Parathyroid adenoma (tissue), 2 donors: ENCODE measurements around the gene CDH16.

Experiments
- H2AFZ ChIP-seq: fragments of 300-600 bp; sonication (generic); one replicate; pipeline ENCODE4 v1.7.0; 2017; ENCODE audit warnings: antibody characterized with exemption, mild to moderate bottlenecking
- H3K27ac ChIP-seq: fragments of 300-600 bp; sonication (generic); one replicate; pipeline ENCODE4 v1.7.0; 2017
- H3K27me3 ChIP-seq: fragments of 300-600 bp; sonication (generic); one replicate; pipeline ENCODE4 v1.7.0; 2017; ENCODE audit warnings: low read length; ENCODE audit not compliant: control insufficient read depth, insufficient read depth
- H3K36me3 ChIP-seq: fragments of 300-600 bp; sonication (generic); one replicate; pipeline ENCODE4 v1.7.0; 2017; ENCODE audit warnings: low read length; ENCODE audit not compliant: control insufficient read depth, insufficient read depth
- H3K4me1 ChIP-seq: fragments of 300-600 bp; sonication (generic); one replicate; pipeline ENCODE4 v1.7.0; 2017; ENCODE audit warnings: control low read depth
- H3K4me2 ChIP-seq: fragments of 300-600 bp; sonication (generic); one replicate; pipeline ENCODE4 v1.7.0; 2017; ENCODE audit warnings: low read length
- H3K4me3 ChIP-seq: fragments of 300-600 bp; sonication (generic); one replicate; pipeline ENCODE4 v1.7.0; 2017; ENCODE audit warnings: low read depth, low read length
- H3K79me2 ChIP-seq: fragments of 300-600 bp; sonication (generic); one replicate; pipeline ENCODE4 v1.7.0; 2017; ENCODE audit warnings: control low read depth
- H3K9ac ChIP-seq: fragments of 300-600 bp; sonication (generic); one replicate; pipeline ENCODE4 v1.7.0; 2017; ENCODE audit warnings: mild to moderate bottlenecking
- H3K9me3 ChIP-seq: fragments of 300-600 bp; sonication (generic); one replicate; pipeline ENCODE4 v1.7.0; 2017; ENCODE audit warnings: low read length; ENCODE audit not compliant: control insufficient read depth
- TF ChIP-seq, protein P1 (sequence below): fragments of 300-600 bp; sonication (generic); IDR thresholded peaks from one replicate; pipeline ENCODE4 v1.7.0; 2017; ENCODE audit warnings: antibody characterized with exemption, mild to moderate bottlenecking
- donor health status: primary hyperparathyroidism.

CDH16 gene

DNA sequence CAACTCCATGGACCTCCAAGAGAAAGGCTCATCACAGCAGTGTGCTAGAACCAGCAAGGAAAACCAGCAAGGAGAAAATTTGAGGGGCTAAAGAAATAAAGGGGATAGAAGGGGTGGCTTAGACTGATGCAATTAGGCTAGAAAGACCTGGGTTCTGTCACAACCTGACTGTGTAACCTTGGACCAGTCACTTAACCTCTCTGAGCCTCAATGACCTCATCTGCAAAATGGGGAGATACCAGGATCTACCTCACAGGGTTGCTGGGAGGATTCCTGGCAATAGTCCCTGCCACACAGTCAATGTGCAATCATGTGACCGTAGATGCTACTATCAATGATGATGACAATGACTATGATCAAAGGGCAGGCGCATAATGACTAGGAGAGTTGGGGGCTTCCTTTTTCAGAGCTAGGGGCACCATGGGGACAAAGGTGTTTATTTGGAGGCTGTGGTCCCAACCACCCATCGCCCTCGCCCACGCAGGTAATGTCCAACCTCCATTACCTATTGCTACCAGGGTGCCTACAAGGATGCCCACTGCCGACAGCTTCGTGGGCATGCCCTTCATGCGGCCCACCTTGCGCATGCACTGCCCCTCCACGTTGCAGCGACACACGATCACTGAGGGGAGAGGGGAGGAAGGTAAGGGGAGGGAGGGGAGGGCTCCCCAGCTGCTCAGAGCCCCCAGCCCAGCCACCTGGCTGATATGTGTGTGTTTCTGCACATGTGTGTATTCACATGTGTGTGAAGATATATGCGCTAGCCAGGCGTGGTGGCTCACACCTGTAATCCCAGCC, 9.7 kb downstream of the CDH16 start:
- Histone ChIP-seq H3K9me3 (no peaks in the 10 kb centered on the region), H3K4me2 (no peak overlapping the region), H3K4me1 (peaks cover 29% of the 10 kb centered on the region), H3K79me2 (no peaks in the 10 kb centered on the region), H3K9ac (no peak overlapping the region), H3K27ac (no peak overlapping the region), H3K36me3 (no peaks in the 10 kb centered on the region), H3K4me3 (no peak overlapping the region), H2AFZ (no peak overlapping the region), H3K27me3 (no peaks in the 10 kb centered on the region)
- TF ChIP-seq, protein P1, sequence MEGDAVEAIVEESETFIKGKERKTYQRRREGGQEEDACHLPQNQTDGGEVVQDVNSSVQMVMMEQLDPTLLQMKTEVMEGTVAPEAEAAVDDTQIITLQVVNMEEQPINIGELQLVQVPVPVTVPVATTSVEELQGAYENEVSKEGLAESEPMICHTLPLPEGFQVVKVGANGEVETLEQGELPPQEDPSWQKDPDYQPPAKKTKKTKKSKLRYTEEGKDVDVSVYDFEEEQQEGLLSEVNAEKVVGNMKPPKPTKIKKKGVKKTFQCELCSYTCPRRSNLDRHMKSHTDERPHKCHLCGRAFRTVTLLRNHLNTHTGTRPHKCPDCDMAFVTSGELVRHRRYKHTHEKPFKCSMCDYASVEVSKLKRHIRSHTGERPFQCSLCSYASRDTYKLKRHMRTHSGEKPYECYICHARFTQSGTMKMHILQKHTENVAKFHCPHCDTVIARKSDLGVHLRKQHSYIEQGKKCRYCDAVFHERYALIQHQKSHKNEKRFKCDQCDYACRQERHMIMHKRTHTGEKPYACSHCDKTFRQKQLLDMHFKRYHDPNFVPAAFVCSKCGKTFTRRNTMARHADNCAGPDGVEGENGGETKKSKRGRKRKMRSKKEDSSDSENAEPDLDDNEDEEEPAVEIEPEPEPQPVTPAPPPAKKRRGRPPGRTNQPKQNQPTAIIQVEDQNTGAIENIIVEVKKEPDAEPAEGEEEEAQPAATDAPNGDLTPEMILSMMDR = no peak

DNA sequence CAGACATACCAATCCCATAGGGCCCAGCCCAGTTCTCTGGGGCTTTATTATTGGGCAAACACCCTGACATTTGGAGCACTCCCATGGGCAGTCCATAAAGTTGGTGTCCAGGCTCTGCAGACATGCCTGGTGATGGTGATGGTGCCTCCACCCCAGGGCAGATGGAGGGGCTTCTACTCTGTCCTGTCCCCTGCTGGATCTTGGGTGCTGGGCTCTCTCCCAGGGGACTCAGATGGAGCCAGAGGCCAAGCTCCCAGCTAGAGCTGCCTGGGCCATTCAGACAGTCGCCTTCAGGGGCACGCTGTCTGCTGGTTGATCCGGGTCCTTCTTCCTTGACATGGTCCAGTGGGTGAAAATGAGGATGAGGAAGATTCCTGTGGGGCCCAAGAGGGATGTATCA, 10.6 kb downstream of the CDH16 start:
- Histone ChIP-seq H3K4me2 (no peak overlapping the region), H3K9me3 (no peaks in the 10 kb centered on the region), H3K27ac (no peak overlapping the region), H3K9ac (no peak overlapping the region), H3K27me3 (no peaks in the 10 kb centered on the region), H3K4me1 (peaks cover 29% of the 10 kb centered on the region), H3K4me3 (no peak overlapping the region), H2AFZ (no peak overlapping the region), H3K36me3 (no peaks in the 10 kb centered on the region), H3K79me2 (no peaks in the 10 kb centered on the region)
- TF ChIP-seq, protein P1 = no peak

DNA sequence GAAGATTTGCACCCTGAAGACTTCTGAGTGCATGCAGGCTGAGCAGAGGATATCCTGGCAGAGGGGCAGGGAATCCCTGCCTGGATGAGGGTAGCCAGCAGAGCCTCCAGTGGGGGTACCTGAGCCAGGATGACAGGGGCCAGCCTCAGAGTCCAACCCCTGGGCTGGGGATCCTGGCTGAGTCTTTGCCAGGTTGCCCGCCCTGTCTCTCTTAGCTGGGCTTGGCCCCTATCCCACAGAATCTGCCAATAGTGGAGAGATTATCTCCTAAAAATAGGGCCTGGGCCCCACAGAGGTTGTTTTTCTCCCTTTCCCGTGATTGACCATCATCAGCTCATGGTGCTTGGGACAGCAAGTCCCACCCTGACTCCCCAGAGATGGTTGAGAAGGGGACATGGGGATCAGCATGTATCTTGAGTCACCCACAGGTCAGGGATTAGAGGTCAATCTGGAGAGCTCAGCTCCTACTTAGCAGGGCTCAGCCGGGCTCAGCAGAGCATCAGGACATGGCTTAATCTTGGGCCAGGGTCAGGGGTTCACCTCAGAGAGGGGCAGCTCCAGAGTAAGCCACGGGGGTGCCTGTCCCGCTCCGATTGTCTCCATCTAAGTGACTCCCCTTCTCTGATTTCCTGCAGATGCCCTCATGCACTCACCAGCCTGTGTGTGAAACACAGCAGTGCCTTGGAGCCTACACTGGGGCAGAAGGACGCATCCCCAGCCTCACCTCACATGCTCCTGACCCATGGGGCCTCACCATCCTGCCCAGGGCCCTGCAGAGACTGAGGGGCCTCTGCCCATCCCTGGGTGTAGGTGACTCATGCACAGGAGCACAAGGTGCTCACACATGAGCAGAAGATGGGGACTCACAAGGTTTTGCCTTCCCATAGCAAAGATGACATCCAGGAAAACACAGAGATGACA, 11.5 kb downstream of the CDH16 start:
- peaks cover 29% of the 10 kb centered on the region for H3K4me1 ChIP-seq
- peak overlapping the region; percentile 53 for H2AFZ ChIP-seq
- no peaks in the 10 kb centered on the region for H3K27me3 ChIP-seq
- no peak overlapping the region for H3K4me3 ChIP-seq
- peak overlapping the region; percentile 75 for H3K27ac ChIP-seq
- TF ChIP-seq, protein P1 = no peak
- H3K9me3 ChIP-seq = no peaks in the 10 kb centered on the region
- no peak overlapping the region for H3K9ac ChIP-seq
- no peak overlapping the region for H3K4me2 ChIP-seq
- H3K36me3 ChIP-seq = no peaks in the 10 kb centered on the region
- H3K79me2 ChIP-seq = no peaks in the 10 kb centered on the region

DNA sequence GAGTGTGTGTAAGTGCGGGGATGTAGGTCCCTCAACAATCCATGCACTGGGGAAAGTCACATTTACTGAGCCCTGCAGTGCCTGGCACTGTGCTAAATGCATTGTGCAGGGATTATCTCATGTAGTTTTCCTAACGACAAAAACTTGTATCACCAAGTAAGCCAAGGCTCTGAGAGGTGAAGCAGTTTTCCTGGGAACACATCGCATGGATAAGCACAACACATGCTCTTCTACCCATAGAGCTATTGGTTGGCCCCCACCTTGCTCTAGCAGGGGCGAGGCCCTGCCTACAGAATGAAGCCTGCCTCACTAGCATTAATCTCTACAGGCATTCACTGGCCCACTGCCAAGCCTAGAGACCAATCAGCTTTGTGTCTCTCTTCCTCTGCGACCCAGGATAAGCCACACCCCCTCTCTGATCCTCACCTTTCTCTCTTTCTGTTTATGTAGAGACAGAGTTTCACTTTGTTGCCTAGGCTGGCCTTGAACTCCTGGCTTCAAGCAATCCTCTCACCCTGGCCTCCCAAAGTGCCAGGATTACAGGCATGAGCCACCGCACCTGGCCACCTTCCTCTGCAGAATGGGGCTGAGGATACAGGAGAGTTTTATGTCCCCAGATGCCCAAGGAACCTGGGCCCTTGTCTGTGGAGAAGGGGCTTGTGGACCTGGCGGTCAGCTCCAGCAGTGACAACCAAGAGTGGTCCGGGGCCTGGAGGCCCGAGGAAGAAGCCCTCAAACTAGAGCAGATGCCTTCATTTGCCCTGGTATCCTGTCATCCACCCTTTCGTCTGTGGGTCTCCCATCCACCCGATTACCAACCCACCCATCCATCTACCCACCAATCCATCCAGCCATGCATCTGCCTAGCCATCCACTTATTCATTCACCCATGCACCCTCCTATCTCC, 12.8 kb downstream of the CDH16 start:
- Histone ChIP-seq H2AFZ (peak overlapping the region; percentile 86), H3K27ac (peak overlapping the region; percentile 75), H3K4me3 (no peak overlapping the region), H3K36me3 (no peaks in the 10 kb centered on the region), H3K79me2 (no peaks in the 10 kb centered on the region), H3K4me2 (peak overlapping the region; percentile 13), H3K4me1 (peaks cover 38% of the 10 kb centered on the region), H3K9me3 (no peaks in the 10 kb centered on the region), H3K9ac (no peak overlapping the region), H3K27me3 (no peaks in the 10 kb centered on the region)
- TF ChIP-seq, protein P1 = no peak
